ENCODE results near the gene NACC1.

NACC1 gene

GRCh38 chr19:13149628-13150186 lies 31.6 kb downstream of the NACC1 start:
- DNase-seq: no peak

GRCh38 chr19:13150187-13150930 lies 32.3 kb downstream of the NACC1 start, which contains the start of the genes IER2 and STX10:
TSS of gene IER2 (plus strand) at chr19:13150411. CDS start at chr19:13153187, 2,776 bp downstream.
TSS of gene STX10 (minus strand) at chr19:13150375. CDS start at chr19:13150173, 202 bp downstream.
- DNase-seq: peak; percentile 95

DNA sequence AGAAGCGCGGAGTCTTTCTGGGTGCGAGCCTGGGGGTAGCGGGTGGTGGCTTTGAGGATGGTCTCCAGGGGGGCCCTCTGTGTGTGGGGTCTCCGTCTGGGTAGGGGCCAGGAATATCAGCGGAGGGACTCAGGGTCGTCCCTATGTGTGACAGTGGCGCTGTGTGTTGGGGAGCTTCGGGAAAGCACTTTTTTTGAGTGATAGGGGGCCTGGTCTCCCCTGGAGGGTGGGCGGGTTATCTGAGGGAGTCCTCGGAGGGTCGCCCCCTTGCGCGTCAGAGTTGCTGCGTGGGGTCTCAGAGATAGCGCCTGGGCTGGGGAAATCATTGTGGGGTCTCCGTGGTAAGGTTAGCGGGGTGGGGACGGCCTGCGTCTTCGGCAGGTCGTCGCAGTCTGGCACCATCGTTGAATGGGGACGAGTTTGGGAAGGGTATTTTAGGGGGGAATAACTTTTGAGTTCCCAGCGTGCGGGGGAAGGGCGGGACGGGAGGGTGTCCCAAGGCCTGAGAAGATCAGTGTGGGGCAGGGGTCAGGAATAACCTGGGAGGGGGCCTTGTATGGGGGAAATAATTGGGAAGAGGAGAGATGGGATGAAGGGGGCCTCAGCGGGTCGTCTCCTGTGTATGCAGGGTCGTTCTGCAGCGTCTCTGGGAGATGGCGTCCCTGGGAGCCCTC lies 33.0 kb downstream of the NACC1 start:
- peak; percentile 38 for DNase-seq

DNA sequence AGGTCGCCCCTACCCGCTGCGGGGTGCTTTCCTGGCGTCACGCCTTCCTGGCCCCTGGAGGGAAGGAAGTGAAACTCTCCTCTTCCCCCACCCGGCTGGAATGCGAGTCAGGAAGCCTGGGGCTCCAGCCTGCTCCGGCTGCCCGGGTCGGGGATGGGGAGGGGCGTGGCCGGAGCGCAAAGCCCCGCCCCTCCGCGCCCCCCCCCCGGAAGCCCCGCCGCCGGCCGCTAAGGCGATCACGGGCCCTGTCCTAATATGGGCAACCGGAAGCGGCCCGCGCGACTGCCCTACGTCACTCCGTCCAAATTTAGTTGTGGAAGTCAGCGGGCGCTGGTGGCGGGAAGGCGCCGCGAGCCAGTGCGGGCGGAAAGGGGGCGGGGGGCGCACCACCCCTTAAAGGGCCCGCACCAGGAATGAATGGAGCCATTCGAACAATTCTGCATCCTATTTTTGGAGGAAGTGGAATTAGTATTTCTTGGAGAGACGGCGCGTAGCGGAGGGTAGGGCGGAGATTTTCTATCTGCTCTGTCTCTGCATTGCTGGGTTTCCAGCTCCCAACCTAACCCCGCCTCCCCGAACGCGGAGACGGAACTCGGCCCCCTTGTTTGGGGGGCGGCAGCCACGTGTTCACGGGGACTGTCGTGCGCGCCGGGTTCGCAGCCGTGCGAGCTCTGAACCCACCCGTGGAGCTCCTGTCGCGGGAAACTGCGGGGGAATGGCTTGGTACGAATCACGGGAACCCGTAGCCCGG lies 33.7 kb downstream of the NACC1 start:
- DNase-seq: peak; percentile 97

- DNase-seq: no peak
Measured at GRCh38 chr19:13152356-13152973, 34.4 kb downstream of the NACC1 start.

- DNase-seq: peak; percentile 99
Measured at GRCh38 chr19:13152974-13153568, 35.0 kb downstream of the NACC1 start.

DNA sequence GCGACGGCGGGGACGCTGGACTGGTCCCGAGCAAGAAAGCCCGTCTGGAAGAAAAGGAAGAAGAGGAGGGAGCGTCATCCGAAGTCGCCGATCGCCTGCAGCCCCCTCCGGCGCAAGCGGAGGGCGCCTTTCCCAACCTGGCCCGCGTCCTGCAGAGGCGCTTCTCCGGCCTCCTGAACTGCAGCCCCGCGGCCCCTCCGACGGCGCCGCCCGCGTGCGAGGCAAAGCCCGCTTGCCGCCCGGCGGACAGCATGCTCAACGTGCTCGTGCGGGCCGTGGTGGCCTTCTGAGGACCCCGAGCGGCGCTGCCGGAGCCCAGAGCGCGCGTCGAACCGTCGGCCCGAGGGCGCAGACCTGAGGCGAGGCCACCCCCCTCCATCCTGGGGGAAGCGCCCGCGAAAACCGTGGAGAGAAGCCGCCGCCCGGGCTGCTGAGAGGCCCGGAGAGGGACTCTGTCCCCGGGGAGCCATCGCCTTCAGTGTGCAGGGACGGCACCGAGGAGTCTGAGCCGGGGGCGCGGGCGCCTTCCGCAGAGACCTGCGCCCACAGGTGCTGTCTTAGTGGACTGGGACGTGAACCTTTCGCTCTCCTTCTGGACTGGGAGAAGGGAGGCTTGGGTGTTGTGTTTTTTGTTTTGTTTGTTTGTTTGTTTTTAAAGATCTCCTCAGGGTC lies 35.6 kb downstream of the NACC1 start:
- no peak for DNase-seq

DNA sequence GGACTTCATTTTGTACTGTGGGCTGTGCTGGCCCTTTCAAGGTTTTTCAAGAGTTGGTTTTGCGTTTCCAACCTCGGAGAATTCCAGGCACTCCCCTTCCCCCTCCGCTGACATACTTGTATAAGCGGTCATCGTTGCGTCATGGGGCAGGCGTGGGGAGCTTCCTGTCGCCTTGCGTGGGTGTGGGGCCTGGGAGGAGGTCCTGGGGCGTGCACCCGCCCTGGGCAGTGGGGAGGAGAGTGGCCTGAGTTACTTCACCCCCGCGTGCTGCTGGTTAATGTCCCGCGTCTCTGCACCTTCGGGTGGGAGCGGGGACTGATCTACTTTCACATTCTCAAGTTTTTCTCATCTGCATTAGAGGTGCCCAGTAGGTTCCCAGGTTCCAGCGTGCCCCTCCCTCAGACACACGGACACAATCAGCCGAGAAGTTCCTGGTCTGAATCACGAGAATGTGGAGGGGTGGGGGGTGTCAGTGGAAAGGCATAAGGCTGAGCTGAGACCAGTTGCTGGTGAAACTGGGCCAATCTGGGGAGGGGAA lies 36.2 kb downstream of the NACC1 start:
- peak; percentile 55 for DNase-seq

DNA sequence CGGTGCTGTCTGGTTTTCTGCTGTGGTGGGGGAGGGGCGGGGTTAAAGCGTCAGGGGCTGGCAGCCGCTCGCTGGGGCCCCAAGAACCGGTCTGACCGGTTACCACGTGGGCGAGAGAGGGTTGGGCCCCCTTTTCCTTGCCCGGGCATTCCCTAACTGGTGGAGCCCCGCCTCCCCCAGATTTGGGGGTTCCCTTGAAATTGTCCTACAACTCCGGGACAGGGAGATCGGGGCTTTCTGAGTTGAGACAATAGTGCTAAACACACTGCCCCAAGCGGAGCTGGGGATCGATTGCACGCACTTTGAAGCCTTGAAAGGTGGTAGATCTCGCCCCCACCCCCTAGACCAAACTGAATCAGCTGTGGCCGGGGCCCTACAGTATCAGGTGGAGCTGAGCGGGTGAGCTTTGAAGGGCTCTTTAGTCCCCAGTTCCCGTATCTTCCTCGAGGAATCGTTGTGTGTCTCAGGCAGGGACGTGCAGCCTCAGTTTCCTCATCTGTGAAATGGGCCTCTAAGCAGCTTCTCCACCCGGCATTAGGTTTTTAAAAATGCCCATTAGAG lies 36.9 kb downstream of the NACC1 start:
- peak; percentile 85 for DNase-seq

- peak; percentile 88 for DNase-seq
Measured at GRCh38 chr19:13155472-13156359, 37.7 kb downstream of the NACC1 start.

DNA sequence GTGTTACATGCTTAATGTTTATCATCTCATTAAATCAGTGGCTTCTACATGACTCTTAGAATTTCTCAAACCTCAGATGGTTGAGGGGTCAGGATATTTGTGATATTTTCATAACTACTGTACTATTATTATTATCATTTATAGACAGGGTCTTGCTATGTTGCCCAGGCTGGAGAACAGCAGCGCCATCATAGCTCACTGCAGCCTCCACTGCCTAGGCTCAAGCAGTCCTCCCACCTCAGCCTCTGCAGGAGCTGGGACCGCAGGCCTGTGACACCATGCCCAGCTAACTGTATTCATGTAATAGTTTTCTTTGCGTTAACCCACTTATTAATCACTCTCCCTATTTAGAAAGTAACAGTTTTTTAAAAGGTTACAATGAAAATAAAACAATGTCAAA lies 41.6 kb downstream of the NACC1 start:
- DNase-seq: no peak

GRCh38 chr19:13160557-13160956 lies 42.5 kb downstream of the NACC1 start:
- no peak for DNase-seq

GRCh38 chr19:13162724-13163608 lies 44.9 kb downstream of the NACC1 start:
- DNase-seq: peak; percentile 88

- DNase-seq: peak; percentile 44
Measured at GRCh38 chr19:13163609-13164342, 45.7 kb downstream of the NACC1 start.

DNA sequence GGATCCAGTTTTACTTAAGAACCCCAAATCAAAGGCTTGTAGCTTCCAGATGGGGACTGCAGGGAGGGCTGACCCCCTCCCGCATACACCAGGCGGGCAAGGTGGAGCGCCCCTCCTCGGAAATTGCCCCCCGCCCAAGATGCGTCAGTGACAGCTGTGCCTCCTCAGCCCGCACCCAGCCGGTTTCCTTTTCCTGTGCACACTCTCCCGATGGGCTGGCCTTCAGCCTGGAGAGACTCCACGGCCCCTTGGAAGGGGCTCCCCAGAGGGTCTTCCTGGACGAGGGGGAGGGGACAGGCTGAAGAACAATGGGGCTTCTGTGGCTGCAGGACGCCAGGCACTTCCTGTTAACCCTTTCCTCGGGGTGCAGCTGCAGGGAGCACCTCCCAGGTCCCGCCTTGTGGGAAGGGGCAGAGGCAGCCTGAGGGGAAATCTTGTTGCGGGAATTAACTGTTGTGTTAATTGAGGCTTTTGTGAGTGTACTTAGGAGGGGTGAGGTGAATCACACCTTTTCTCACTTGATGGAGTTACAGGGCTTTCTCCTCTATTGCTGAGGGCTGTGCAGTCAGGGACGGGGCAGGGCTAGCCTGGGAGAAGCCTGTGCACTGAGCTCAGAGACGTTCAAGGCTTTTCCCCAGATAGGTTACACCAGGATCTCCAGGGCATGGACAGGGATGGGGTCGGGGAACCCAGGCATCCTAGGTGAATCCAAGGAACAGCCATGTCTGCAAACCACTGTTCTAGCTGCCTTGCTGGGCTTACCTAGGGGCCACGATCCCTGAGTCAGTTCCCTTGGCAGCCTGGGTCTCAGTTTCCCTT lies 46.5 kb downstream of the NACC1 start:
- peak; percentile 53 for DNase-seq

DNA sequence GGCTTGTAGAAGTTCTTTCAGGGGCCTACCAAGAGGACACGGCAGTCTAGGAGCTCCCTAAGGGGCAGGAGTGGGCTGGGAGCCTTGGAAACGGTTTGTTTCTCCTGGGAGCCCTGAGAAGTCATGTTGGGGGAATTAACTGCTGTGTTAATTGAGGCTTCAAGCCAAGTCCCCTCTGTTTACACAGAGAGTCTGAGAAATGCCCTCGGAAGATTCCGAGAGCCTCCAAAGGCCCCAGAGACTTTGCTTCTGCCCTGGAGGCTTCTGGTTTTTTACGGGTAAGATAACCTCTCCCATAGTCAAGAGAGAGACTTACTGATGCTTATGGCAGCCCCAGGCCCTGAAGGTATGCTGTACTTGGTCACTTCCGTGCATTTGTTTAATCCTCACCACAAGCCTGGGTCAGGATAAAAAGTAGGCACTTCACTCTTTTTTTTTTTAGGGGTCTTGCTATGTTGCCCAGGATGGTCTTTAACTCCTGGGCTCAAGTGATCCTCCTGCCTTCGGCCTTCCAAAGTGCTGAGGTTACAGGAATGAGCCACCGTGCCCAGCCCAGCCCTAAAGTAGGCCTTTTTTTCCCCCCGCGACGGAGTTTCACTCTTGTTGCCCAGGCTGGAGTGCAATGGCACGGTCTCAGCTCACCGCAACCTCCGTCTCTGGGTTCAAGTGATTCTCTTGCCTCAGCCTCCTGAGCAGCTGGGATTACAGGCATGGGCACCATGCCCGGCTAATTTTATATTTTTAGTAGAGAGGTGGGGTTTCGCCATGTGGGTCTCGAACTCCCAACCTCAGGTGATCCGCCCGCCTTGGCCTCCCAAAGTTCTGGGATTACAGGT lies 47.3 kb downstream of the NACC1 start:
- DNase-seq: no peak

Data from CD4-positive, alpha-beta T cell treated with Interleukin-12 subunit alpha and Interleukin-12 subunit beta, for 1 hour (primary cell).